Osteocyte (in vitro differentiated cells): ENCODE measurements around the gene HES6. TPM values are rescaled to one million over a fixed set of nuclear protein-coding genes. Genes with fewer than 3 reads are reported as not detected.

ENCODE experiments used
- DNase-seq: peaks from one replicate; pipeline ENCODE4 v3.0.0; 2021; ENCODE audit warnings: mixed read lengths; ENCODE audit not compliant: unreplicated experiment; ENCODE audit errors: extremely low spot score
- H3K27ac Mint-ChIP-seq: one replicate; pipeline ENCODE4 v1.8.0; 2021; ENCODE audit warnings: mild to moderate bottlenecking, mixed read lengths; ENCODE audit not compliant: unreplicated experiment
- H3K27me3 Mint-ChIP-seq: one replicate; pipeline ENCODE4 v1.8.0; 2021; ENCODE audit warnings: mixed read lengths; ENCODE audit not compliant: unreplicated experiment
- H3K36me3 Mint-ChIP-seq: one replicate; pipeline ENCODE4 v1.8.0; 2021; ENCODE audit warnings: mixed read lengths; ENCODE audit not compliant: unreplicated experiment
- H3K4me1 Mint-ChIP-seq: one replicate; pipeline ENCODE4 v1.8.0; 2021; ENCODE audit warnings: mixed read lengths; ENCODE audit not compliant: unreplicated experiment
- H3K4me3 Mint-ChIP-seq: one replicate; pipeline ENCODE4 v1.8.0; 2021; ENCODE audit warnings: mild to moderate bottlenecking, moderate library complexity, mixed read lengths; ENCODE audit not compliant: unreplicated experiment
- H3K9me3 Mint-ChIP-seq: one replicate; pipeline ENCODE4 v1.8.0; 2021; ENCODE audit warnings: mixed read lengths; ENCODE audit not compliant: unreplicated experiment
- total RNA-seq: library from RNA; stranded (reverse); gene quantifications from 2 replicates; pipeline ENCODE4 v1.2.1, GENCODE V29; 2021
- TF ChIP-seq, protein P1 (sequence below): fragments of 200-600 bp; sonication (generic); IDR thresholded peaks from 2 replicates; pipeline ENCODE4 v1.5.0; 2021; ENCODE audit warnings: antibody characterized with exemption, mild to moderate bottlenecking, moderate library complexity

HES6 gene
- total RNA-seq, 1 donor from 2014 or later, result 6.2 TPM

DNA sequence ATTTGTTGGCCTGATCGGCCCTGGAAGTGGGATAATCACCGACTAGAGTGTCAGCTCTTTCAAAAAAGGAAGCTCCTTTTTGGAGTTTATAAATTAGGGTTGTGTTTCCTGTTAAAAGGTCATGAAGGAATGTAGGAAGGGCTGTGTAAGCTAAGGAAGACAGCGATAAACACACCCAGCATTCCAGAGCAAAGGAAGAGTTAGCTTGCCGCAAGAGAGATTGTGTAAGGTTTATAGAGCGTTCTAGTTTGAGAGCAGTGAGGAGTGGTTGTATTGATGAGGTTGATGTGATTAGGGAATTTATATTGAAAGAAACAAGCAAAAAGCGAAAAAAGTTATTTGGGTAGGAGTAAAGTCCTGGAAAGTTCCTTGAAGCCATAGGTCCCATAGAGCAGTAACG, 32.8 kb downstream of the HES6 start:
- no peak overlapping the region for H3K27ac Mint-ChIP-seq
- DNase-seq, result no peak
- H3K4me1 Mint-ChIP-seq, result peaks cover 6% of the 10 kb centered on the region
- no peaks in the 10 kb centered on the region for H3K9me3 Mint-ChIP-seq
- no peak overlapping the region for H3K4me3 Mint-ChIP-seq
- peaks cover 3% of the 10 kb centered on the region for H3K27me3 Mint-ChIP-seq
- TF ChIP-seq, protein P1, sequence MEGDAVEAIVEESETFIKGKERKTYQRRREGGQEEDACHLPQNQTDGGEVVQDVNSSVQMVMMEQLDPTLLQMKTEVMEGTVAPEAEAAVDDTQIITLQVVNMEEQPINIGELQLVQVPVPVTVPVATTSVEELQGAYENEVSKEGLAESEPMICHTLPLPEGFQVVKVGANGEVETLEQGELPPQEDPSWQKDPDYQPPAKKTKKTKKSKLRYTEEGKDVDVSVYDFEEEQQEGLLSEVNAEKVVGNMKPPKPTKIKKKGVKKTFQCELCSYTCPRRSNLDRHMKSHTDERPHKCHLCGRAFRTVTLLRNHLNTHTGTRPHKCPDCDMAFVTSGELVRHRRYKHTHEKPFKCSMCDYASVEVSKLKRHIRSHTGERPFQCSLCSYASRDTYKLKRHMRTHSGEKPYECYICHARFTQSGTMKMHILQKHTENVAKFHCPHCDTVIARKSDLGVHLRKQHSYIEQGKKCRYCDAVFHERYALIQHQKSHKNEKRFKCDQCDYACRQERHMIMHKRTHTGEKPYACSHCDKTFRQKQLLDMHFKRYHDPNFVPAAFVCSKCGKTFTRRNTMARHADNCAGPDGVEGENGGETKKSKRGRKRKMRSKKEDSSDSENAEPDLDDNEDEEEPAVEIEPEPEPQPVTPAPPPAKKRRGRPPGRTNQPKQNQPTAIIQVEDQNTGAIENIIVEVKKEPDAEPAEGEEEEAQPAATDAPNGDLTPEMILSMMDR, result no peak
- no peaks in the 10 kb centered on the region for H3K36me3 Mint-ChIP-seq

DNA sequence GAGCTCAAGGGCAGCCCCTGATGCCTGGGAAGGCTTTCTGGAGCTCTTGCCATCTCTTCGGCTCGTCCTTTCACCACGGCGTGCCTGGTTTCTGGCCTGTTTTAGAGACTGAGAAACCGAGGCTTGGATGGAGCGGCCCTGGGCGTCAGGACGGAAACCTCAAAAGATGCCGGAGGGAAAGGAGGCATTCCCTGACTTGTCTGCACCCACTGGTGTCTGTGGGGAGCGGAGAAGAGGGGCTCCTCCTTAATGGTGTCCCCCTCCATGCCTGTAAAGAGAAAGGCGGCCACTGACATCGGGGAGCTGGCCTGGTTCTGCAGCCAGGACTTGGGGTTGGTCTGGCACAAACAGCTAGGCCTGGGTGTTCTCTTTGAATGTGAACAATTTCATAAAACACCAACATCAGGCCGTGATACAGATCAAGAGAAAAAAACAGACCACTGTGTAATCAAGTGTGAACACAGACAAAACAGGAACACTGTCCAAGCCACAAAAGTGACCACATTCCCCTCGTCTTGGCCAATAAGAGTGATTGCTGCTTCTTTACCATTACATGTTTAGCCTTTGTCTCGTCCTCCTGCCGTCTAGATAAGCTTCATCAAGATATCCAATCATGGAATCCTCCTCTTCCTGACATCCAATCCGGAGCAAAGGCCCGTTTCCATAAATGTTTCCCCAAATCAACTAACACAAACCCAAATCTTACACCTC, 35.7 kb downstream of the HES6 start:
- TF ChIP-seq, protein P1, result no peak
- peaks cover 3% of the 10 kb centered on the region for H3K36me3 Mint-ChIP-seq
- DNase-seq, result no peak
- no peaks in the 10 kb centered on the region for H3K27me3 Mint-ChIP-seq
- peak overlapping the region; percentile 78 for H3K27ac Mint-ChIP-seq
- no peaks in the 10 kb centered on the region for H3K9me3 Mint-ChIP-seq
- peak overlapping the region; percentile 71 for H3K4me3 Mint-ChIP-seq
- peaks cover 27% of the 10 kb centered on the region for H3K4me1 Mint-ChIP-seq

DNA sequence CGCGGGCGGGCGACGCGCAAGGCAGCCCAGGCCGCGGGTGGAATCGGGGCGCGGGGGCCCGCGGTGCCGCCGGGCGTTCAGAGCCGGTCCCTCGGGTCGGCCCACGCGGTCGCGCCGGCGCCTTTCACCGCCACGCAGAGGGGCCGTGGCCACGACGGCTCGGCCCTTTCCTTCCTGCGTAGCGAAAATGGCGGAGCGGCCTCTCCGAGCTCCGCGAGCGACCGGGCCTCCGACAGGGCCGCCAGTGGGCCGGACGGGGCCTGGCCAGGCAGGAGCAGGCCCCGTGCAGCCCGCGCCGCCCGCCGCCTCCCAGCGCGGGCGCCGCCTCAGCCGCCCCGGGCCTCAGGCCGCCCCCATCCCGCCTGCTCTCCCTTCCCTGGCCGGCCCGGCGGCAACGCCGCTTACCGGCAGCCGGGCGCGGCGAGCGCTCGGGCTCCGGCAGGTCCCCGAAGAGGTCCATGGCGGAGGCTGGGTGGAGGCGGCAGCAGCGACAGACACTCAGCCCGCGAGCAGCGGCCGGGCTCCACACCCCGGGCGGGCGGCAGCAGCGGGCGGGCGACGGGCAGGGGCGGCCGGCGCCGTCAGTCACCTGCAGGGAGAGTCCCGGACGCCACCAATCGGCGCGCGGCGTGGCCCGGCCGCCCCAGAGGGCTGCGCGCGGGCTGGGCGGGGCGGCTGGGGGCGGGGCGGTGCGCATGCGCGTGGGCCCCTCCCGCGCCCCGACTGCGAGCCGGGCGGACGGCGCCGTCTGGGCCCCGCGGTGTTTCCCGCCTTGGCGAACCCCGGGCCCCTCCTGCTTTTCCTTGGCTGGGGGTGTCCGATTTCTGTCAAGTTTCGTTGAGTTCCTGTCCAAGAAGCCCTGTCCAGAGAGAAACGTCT, 36.5 kb downstream of the HES6 start, which contains the start of gene ILKAP:
Gene ILKAP, minus strand, starts transcription at position 602 of the 879 bp plus-strand sequence. Its CDS starts 142 bp downstream, at position 460.
- TF ChIP-seq, protein P1, result no peak
- H3K36me3 Mint-ChIP-seq, result peaks cover 3% of the 10 kb centered on the region
- H3K27ac Mint-ChIP-seq, result peak within 1 kb of the TSS; percentile 87
- peak within 1 kb of the TSS; percentile 87 for H3K4me3 Mint-ChIP-seq
- H3K4me1 Mint-ChIP-seq, result peaks cover 30% of the 10 kb centered on the region
- H3K27me3 Mint-ChIP-seq, result no peaks in the 10 kb centered on the region
- peak; percentile 96 for DNase-seq
- no peaks in the 10 kb centered on the region for H3K9me3 Mint-ChIP-seq

DNA sequence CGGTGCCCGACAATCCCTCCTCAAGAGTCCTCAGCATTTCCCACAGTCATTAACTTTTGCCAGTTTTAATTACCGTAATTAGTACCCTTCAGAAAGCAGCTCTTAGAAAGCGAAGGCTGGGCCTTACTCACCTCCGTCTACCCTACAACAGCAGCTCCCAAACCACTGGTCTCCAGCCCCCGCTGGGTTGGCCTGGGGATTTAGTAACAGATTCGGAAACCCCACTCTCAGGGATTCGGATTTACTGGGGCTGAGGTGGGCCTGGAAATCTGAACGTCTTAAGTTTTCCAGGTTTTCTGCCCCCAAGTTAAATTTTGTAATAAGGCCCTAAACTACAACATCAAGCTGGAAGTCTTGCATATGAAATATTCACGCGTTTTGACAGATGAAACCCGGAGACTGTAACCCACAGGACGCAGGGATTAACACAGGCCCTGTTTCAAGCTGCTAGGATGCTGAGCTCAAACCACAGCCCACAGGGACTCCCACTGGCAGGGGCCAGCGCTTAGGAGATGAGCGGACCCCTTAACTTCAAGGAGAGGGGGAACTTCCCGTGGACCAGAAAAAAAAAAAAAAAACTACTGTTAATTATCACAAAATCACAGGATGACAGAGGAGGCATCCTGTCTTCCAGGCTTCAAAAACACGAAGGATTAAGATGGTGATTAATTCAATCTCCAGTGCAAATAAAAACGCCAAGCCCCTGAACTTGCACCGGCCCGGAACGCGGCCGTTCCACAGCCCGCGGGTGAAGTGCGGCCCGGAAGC, 37.3 kb downstream of the HES6 start:
- H3K9me3 Mint-ChIP-seq, result no peaks in the 10 kb centered on the region
- DNase-seq, result no peak
- peak overlapping the region; percentile 87 for H3K27ac Mint-ChIP-seq
- TF ChIP-seq, protein P1, result no peak
- H3K4me3 Mint-ChIP-seq, result peak overlapping the region; percentile 87
- no peaks in the 10 kb centered on the region for H3K27me3 Mint-ChIP-seq
- peaks cover 3% of the 10 kb centered on the region for H3K36me3 Mint-ChIP-seq
- H3K4me1 Mint-ChIP-seq, result peaks cover 35% of the 10 kb centered on the region
